ENCODE measurements around the gene KLK14.
A peak's percentile ranks its signal among the peaks of the same experiment; 100 is the strongest.

Gene KLK14

GRCh38 chr19:51108066-51108804, 25.5 kb upstream of the KLK14 start, which contains the start of gene CTU1:
TSS of gene CTU1 (minus strand) at chr19:51108409. CDS start at chr19:51104569, 3,840 bp downstream.
- Histone ChIP-seq H3K4me3 (ENCODE audit: low read depth, low read length) (peak within 1 kb of the TSS; percentile 99), H3K27ac (ENCODE audit: low read depth, low read length) (peak within 1 kb of the TSS; percentile 47), H3K4me1 (ENCODE audit: control insufficient read depth, insufficient read depth, low read length) (0 out of 2 replicates have a peak, but pooled peaks cover 5% of the 10 kb centered on the region), H3K27me3 (ENCODE audit: control insufficient read depth, insufficient read depth, low read length) (peaks cover 3% of the 10 kb centered on the region; the same call in 1 of the 2 replicates), H3K9me3 (ENCODE audit: control insufficient read depth, insufficient read depth, low read length) (no peaks in the 10 kb centered on the region), H3K36me3 (ENCODE audit: control insufficient read depth, insufficient read depth, low read length) (0 out of 2 replicates have a peak, but pooled peaks cover 4% of the 10 kb centered on the region), H3K9ac (ENCODE audit: low read depth, low read length) (peak within 1 kb of the TSS; percentile 70)

- Histone ChIP-seq H3K4me1 (ENCODE audit: control insufficient read depth, insufficient read depth, low read length) (0 out of 2 replicates have a peak, but pooled peaks cover 5% of the 10 kb centered on the region), H3K9ac (ENCODE audit: low read depth, low read length) (peak overlapping the region; percentile 70; the same call in 1 of the 2 replicates), H3K9me3 (ENCODE audit: control insufficient read depth, insufficient read depth, low read length) (no peaks in the 10 kb centered on the region), H3K4me3 (ENCODE audit: low read depth, low read length) (peak overlapping the region; percentile 99), H3K36me3 (ENCODE audit: control insufficient read depth, insufficient read depth, low read length) (peaks cover 10% of the 10 kb centered on the region), H3K27ac (ENCODE audit: low read depth, low read length) (peak overlapping the region; percentile 47), H3K27me3 (ENCODE audit: control insufficient read depth, insufficient read depth, low read length) (0 out of 2 replicates have a peak, but pooled peaks cover 2% of the 10 kb centered on the region)
These were observed 24.8 kb upstream of the KLK14 start for GRCh38 chr19:51107406-51108065.

GRCh38 chr19:51103926-51104341, 21.2 kb upstream of the KLK14 start:
- Histone ChIP-seq H3K27me3 (ENCODE audit: control insufficient read depth, insufficient read depth, low read length) (no peaks in the 10 kb centered on the region), H3K9ac (ENCODE audit: low read depth, low read length) (no peak overlapping the region), H3K4me3 (ENCODE audit: low read depth, low read length) (no peak overlapping the region), H3K27ac (ENCODE audit: low read depth, low read length) (no peak overlapping the region), H3K4me1 (ENCODE audit: control insufficient read depth, insufficient read depth, low read length) (0 out of 2 replicates have a peak, but pooled peaks cover 5% of the 10 kb centered on the region), H3K36me3 (ENCODE audit: control insufficient read depth, insufficient read depth, low read length) (peaks cover 14% of the 10 kb centered on the region), H3K9me3 (ENCODE audit: control insufficient read depth, insufficient read depth, low read length) (no peaks in the 10 kb centered on the region)

GRCh38 chr19:51102991-51103390, 20.3 kb upstream of the KLK14 start:
- no peaks in the 10 kb centered on the region for H3K27me3 ChIP-seq (ENCODE audit: control insufficient read depth, insufficient read depth, low read length)
- H3K36me3 ChIP-seq (ENCODE audit: control insufficient read depth, insufficient read depth, low read length), result peaks cover 14% of the 10 kb centered on the region
- no peaks in the 10 kb centered on the region for H3K9me3 ChIP-seq (ENCODE audit: control insufficient read depth, insufficient read depth, low read length)
- no peak overlapping the region for H3K27ac ChIP-seq (ENCODE audit: low read depth, low read length)
- H3K9ac ChIP-seq (ENCODE audit: low read depth, low read length), result no peak overlapping the region
- H3K4me3 ChIP-seq (ENCODE audit: low read depth, low read length), result no peak overlapping the region
- H3K4me1 ChIP-seq (ENCODE audit: control insufficient read depth, insufficient read depth, low read length), result 0 out of 2 replicates have a peak, but pooled peaks cover 5% of the 10 kb centered on the region

- no peak overlapping the region for H3K4me3 ChIP-seq (ENCODE audit: low read depth, low read length)
- no peak overlapping the region for H3K9ac ChIP-seq (ENCODE audit: low read depth, low read length)
- H3K4me1 ChIP-seq (ENCODE audit: control insufficient read depth, insufficient read depth, low read length), result no peaks in the 10 kb centered on the region
- H3K27ac ChIP-seq (ENCODE audit: low read depth, low read length), result no peak overlapping the region
- H3K36me3 ChIP-seq (ENCODE audit: control insufficient read depth, insufficient read depth, low read length), result peaks cover 14% of the 10 kb centered on the region
- no peaks in the 10 kb centered on the region for H3K27me3 ChIP-seq (ENCODE audit: control insufficient read depth, insufficient read depth, low read length)
- no peaks in the 10 kb centered on the region for H3K9me3 ChIP-seq (ENCODE audit: control insufficient read depth, insufficient read depth, low read length)
These were observed 18.6 kb upstream of the KLK14 start for GRCh38 chr19:51101171-51101865.

GRCh38 chr19:51100601-51101000, 17.9 kb upstream of the KLK14 start:
- no peaks in the 10 kb centered on the region for H3K4me1 ChIP-seq (ENCODE audit: control insufficient read depth, insufficient read depth, low read length)
- H3K36me3 ChIP-seq (ENCODE audit: control insufficient read depth, insufficient read depth, low read length), result peaks cover 14% of the 10 kb centered on the region
- H3K27me3 ChIP-seq (ENCODE audit: control insufficient read depth, insufficient read depth, low read length), result no peaks in the 10 kb centered on the region
- H3K4me3 ChIP-seq (ENCODE audit: low read depth, low read length), result no peak overlapping the region
- H3K27ac ChIP-seq (ENCODE audit: low read depth, low read length), result no peak overlapping the region
- no peak overlapping the region for H3K9ac ChIP-seq (ENCODE audit: low read depth, low read length)
- no peaks in the 10 kb centered on the region for H3K9me3 ChIP-seq (ENCODE audit: control insufficient read depth, insufficient read depth, low read length)

- Histone ChIP-seq H3K4me3 (ENCODE audit: low read depth, low read length) (no peak overlapping the region; the same call in 1 of the 2 replicates), H3K9ac (ENCODE audit: low read depth, low read length) (no peak overlapping the region)
These were observed 16.3 kb upstream of the KLK14 start for GRCh38 chr19:51099047-51099382.

GRCh38 chr19:51098365-51099046, 15.8 kb upstream of the KLK14 start:
- no peak overlapping the region; the same call in 1 of the 2 replicates for H3K4me3 ChIP-seq (ENCODE audit: low read depth, low read length)
- H3K27me3 ChIP-seq (ENCODE audit: control insufficient read depth, insufficient read depth, low read length), result no peaks in the 10 kb centered on the region
- no peaks in the 10 kb centered on the region for H3K9me3 ChIP-seq (ENCODE audit: control insufficient read depth, insufficient read depth, low read length)
- no peak overlapping the region for H3K9ac ChIP-seq (ENCODE audit: low read depth, low read length)
- peaks cover 11% of the 10 kb centered on the region for H3K36me3 ChIP-seq (ENCODE audit: control insufficient read depth, insufficient read depth, low read length)
- peaks cover 7% of the 10 kb centered on the region; the same call in 1 of the 2 replicates for H3K4me1 ChIP-seq (ENCODE audit: control insufficient read depth, insufficient read depth, low read length)
- H3K27ac ChIP-seq (ENCODE audit: low read depth, low read length), result no peak overlapping the region

More at GRCh38 chr19:51099047-51099382, 16.3 kb upstream of the KLK14 start:
- no peaks in the 10 kb centered on the region for H3K9me3 ChIP-seq (ENCODE audit: control insufficient read depth, insufficient read depth, low read length)
- H3K27me3 ChIP-seq (ENCODE audit: control insufficient read depth, insufficient read depth, low read length), result no peaks in the 10 kb centered on the region
- peaks cover 14% of the 10 kb centered on the region for H3K36me3 ChIP-seq (ENCODE audit: control insufficient read depth, insufficient read depth, low read length)
- H3K27ac ChIP-seq (ENCODE audit: low read depth, low read length), result no peak overlapping the region
- peaks cover 6% of the 10 kb centered on the region; the same call in 1 of the 2 replicates for H3K4me1 ChIP-seq (ENCODE audit: control insufficient read depth, insufficient read depth, low read length)

- no peak overlapping the region for H3K4me3 ChIP-seq (ENCODE audit: low read depth, low read length)
- no peak overlapping the region for H3K9ac ChIP-seq (ENCODE audit: low read depth, low read length)
- H3K27me3 ChIP-seq (ENCODE audit: control insufficient read depth, insufficient read depth, low read length), result no peaks in the 10 kb centered on the region
- H3K9me3 ChIP-seq (ENCODE audit: control insufficient read depth, insufficient read depth, low read length), result no peaks in the 10 kb centered on the region
- H3K36me3 ChIP-seq (ENCODE audit: control insufficient read depth, insufficient read depth, low read length), result peaks cover 7% of the 10 kb centered on the region
- H3K4me1 ChIP-seq (ENCODE audit: control insufficient read depth, insufficient read depth, low read length), result peaks cover 7% of the 10 kb centered on the region; the same call in 1 of the 2 replicates
- H3K27ac ChIP-seq (ENCODE audit: low read depth, low read length), result no peak overlapping the region
These were observed 15.1 kb upstream of the KLK14 start for GRCh38 chr19:51097796-51098195.

GRCh38 chr19:51097166-51097738, 14.6 kb upstream of the KLK14 start:
- Histone ChIP-seq H3K27me3 (ENCODE audit: control insufficient read depth, insufficient read depth, low read length) (no peaks in the 10 kb centered on the region), H3K4me1 (ENCODE audit: control insufficient read depth, insufficient read depth, low read length) (peaks cover 7% of the 10 kb centered on the region; the same call in 1 of the 2 replicates), H3K27ac (ENCODE audit: low read depth, low read length) (no peak overlapping the region), H3K9me3 (ENCODE audit: control insufficient read depth, insufficient read depth, low read length) (no peaks in the 10 kb centered on the region), H3K9ac (ENCODE audit: low read depth, low read length) (no peak overlapping the region), H3K36me3 (ENCODE audit: control insufficient read depth, insufficient read depth, low read length) (peaks cover 1% of the 10 kb centered on the region), H3K4me3 (ENCODE audit: low read depth, low read length) (no peak overlapping the region)
